LHCN-M2 (cell line): ENCODE data around the gene MTARC2. TPM values are rescaled to one million over a fixed set of nuclear protein-coding genes. Genes with fewer than 3 reads are reported as not detected.

ENCODE experiments used
- DNase-seq: peaks from one replicate; pipeline ENCODE4 v3.0.0-alpha.2; 2012; ENCODE audit warnings: low read depth
- total RNA-seq: library from RNA; depleted of rRNA; stranded (reverse); fragments of >200 nt; gene quantifications from 2 replicates; pipeline ENCODE4 v1.2.3, GENCODE V29; 2014; rRNA removed

MTARC2 gene
- total RNA-seq, 1 experiment from 2014 or later = 0.17 TPM

GRCh38 chr1:220826729-220827128 is 78.6 kb downstream of the MTARC2 start:
- DNase-seq = no peak

DNA sequence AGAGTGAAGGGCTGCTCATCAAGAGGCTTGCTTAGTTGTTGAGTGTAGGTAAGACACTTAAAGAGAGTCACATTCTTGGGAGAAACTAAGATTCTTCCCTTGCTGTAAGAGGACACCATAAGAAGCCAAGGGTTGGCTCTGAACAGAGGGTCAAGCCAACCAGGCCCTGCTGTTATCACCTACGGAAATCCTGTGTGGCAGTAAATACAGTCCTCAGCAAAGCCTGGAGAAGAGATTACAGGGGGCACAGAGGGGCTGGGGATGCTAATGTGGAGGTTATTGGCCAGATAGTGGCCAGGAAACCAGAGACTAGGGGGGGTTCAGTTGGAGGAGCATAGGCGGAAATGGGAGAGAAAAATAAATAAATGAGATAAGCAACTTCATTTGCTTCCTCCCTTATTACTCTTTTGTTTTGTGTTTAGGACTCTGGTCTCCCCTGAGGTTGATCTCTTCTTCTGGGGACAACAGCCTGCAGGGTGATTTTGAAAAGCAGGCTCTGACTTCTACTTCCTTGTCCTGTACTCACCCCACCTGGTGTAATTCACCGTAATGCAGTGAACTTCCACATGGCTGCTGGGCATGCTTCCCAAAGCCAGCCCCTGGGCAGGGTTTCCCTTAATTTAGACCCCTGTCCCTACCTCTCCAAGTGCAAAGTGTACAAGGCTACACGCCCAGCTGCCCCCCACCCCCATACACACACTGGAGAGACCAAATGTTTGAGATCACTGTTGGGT is 79.5 kb downstream of the MTARC2 start:
- no peak for DNase-seq

- no peak for DNase-seq
These were observed 80.0 kb downstream of the MTARC2 start for GRCh38 chr1:220828179-220828490.

GRCh38 chr1:220828950-220829586 is 80.9 kb downstream of the MTARC2 start:
- no peak for DNase-seq

- no peak for DNase-seq
These were observed 85.3 kb downstream of the MTARC2 start for GRCh38 chr1:220833436-220833835.

Other genes starting within 250 kb of the MTARC2 start
- gene MARK1, start 220.2 kb upstream of the MTARC2 start, total RNA-seq = not detected in 2 replicates
- under 0.01 and 0.11 TPM in 2 replicates for gene C1orf115, start 58.0 kb upstream of the MTARC2 start, total RNA-seq
- gene MTARC1, start 38.6 kb downstream of the MTARC2 start, total RNA-seq = 0.34 and 2.5 TPM in 2 replicates
- gene HLX, start 131.1 kb downstream of the MTARC2 start, total RNA-seq = 2.4 TPM in 2 replicates